Fibroblast of mammary gland (primary cell): Measurements from ENCODE around the gene GRB10.

Experiments used
- DNase-seq: peaks from one replicate; pipeline ENCODE4 v3.0.0-alpha.2; 2010; ENCODE audit warnings: low read depth
- H3K4me3 ChIP-seq: 2 replicates; pipeline ENCODE4 v1.5.1; 2011; ENCODE audit warnings: low read depth, mild to moderate bottlenecking, low read length, moderate library complexity; ENCODE audit not compliant: control insufficient read depth
- TF ChIP-seq, protein P1 (sequence below): conservative IDR thresholded peaks from 2 replicates; pipeline ENCODE4 v1.5.1; 2011; ENCODE audit warnings: low read depth, low read length, inconsistent platforms; ENCODE audit not compliant: control insufficient read depth, insufficient read depth

The GRB10 gene

DNA sequence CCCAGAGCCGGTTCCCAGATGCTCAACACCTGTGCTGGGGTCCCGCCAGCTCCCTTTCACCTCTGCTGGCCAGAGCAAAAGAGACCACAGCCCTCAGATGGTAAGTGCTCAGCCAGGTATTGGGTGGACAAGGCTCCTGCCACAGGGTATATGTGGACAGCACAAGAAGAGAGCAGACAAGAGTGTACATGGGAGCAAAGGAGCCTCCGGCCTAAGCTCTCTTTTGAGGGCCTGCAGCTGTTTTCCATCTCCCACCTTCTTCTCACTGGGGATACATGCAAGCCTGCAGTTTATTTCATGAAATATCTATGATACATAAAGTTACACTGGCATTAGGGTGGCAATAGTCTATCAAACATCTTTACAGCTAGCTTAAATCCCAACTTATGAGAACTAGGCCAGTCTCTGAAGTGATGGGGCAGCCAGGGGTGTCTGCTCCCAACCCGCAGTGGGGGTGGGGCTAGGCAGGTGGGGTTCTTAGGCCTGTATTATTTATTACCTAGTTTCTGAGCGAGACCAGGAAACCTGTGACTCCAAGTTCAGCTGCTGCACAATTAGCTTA is 167.1 kb downstream of the GRB10 start:
- H3K4me3 ChIP-seq, result no peak overlapping the region
- TF ChIP-seq, protein P1, sequence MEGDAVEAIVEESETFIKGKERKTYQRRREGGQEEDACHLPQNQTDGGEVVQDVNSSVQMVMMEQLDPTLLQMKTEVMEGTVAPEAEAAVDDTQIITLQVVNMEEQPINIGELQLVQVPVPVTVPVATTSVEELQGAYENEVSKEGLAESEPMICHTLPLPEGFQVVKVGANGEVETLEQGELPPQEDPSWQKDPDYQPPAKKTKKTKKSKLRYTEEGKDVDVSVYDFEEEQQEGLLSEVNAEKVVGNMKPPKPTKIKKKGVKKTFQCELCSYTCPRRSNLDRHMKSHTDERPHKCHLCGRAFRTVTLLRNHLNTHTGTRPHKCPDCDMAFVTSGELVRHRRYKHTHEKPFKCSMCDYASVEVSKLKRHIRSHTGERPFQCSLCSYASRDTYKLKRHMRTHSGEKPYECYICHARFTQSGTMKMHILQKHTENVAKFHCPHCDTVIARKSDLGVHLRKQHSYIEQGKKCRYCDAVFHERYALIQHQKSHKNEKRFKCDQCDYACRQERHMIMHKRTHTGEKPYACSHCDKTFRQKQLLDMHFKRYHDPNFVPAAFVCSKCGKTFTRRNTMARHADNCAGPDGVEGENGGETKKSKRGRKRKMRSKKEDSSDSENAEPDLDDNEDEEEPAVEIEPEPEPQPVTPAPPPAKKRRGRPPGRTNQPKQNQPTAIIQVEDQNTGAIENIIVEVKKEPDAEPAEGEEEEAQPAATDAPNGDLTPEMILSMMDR, result no peak
- DNase-seq, result no peak

DNA sequence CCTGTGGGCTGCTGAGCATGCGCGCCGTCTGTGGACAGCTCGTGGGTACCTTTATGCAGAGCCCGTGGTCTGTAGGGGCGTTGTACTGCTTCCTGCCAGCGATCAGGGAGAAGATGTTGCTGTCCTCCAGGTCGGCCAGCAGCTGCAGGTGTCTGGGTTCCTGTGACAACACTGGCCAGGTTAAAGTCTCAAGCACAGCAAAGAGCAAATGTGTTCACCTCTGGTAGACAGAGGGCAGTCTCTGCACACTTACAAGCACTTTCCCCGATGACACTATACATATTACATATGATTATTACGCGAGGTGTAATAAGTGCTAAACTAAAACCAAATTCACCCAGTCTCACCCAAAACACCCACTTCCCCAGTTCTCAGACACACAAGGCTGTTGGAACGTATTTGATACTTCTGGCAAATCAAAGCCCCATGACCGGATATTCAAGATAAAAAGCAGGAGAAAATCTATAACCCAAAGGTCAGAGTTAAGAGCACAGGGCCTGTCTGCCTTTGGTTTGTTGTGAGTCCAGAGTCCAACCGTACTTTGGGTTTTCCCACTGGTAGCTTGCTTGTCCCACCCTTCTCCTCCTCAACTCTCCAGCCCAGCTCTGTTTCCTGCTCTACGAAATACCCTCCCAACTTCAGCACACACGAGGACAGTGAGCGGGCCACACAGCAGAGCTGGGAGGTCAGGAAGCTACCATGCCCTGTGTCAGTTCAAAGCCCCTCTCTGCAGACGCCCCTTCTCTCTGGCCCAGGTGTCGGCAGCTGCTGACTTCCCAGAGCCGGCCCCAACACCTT is 167.8 kb downstream of the GRB10 start:
- no peak overlapping the region for H3K4me3 ChIP-seq
- TF ChIP-seq, protein P1, result peak; percentile 20
- peak; percentile 16 for DNase-seq

DNA sequence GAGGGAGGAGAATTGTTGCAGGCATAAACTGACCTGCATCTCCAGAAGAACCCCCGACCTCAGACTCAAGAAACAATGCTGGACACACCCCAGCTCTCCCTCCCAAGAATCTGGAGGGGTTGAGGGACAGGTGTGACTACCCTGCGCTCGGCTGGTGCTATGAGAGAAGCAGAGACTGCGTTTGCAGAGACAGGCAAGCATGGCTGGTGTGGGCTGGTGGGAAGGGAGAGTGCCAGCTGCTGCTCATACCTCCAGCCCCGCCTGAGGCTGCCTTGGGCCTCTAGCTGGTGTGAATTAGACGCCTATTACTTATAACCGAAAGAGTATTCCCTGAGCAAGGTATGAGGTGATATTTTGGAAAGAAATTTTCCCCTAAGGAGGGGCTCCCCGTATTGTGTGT is 169.2 kb downstream of the GRB10 start:
- DNase-seq, result no peak
- TF ChIP-seq, protein P1, result no peak

DNA sequence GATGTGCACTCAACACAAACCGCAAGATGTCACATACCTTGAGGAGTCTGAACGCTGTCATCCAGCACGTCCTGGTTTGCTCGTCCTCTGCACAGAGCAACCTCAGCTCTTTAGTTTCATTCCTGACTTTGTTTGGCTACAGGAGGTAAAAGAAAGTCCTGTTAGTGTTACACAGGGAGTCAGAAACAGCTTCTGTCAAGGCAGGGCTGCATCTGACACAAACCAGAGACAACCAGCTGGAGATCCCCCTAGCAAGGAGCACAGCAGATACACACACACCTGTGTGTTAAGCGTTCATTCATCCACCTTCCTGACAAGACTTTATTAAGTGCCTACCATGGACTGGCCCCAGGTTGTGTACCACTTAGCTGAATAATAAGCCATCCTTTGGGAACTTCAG is 170.0 kb downstream of the GRB10 start:
- TF ChIP-seq, protein P1, result no peak
- no peak for DNase-seq
- no peak overlapping the region for H3K4me3 ChIP-seq

More for the DNA sequence above, 169.2 kb downstream of the GRB10 start:
- H3K4me3 ChIP-seq, result no peak overlapping the region

DNA sequence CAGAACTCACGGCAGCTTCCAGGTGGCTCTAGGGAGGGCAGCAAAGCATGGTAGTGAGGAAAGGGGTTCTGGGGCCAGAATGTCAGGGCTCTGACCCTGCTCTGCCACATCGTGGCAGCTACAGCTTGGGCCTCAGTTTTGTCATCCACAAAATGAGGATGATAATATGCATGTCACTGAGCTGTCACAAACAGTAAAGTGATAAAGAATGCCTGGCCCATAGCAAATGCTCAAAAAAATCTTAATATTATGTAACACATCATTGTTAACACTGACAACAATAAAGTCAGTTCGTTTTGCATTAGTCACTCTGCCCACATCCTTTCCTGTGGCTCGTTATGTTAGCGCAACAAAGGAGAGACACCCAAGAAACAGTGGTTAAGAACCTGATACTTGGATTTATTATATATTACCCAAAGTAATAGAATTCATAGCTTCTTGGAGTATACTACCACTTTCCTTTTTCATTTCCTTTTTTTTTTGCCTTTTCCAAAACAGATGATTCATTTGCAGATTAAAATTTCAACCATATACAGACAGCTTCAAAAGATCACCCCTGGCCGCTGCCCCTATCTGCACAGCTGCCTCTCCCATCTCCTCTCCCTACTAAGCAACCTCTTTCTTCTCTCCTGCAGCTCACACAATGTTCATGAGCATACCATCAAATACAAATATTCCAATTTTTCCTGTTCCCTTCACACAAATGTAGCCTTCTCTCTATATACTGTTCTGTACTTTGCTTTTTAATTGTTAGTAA is 172.0 kb downstream of the GRB10 start:
- TF ChIP-seq, protein P1, result no peak
- DNase-seq, result peak; percentile 74
- H3K4me3 ChIP-seq, result no peak overlapping the region

DNA sequence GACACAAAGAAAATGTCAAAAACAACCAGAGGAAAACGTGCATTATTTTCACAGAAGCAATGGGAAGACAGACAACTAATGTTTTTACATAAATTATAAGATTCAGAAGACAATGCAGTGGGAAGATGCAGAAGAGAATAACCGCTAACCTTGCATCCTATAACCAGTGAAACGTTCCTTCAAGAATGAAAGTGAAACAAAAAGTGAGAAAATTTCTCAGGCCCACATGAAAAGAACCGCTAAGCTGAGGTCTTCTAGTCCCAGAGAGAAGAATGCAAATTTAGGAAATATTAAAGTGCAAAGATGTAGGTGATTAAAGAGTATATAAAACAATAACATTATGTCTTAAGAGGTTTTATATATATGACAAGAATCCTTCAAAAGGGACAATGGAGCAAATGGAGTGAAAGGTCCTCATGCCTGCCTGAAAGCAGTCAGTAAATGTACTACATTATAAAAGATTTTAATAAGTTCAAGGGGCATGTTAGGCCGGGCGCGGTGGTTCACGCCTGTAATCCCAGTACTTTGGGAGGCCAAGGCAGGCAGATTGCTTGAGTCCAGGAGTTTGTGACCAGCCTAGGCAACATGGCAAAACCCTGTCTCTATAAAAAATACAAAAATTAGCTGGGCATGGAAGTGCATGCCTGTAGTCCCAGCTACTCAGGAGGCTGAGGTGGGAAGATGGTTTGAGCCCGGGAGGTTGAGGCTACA is 174.3 kb downstream of the GRB10 start:
- TF ChIP-seq, protein P1, result no peak
- no peak for DNase-seq
- H3K4me3 ChIP-seq, result no peak overlapping the region
